HEK293T (cell line): ENCODE measurements around the gene SLC6A12.
A peak's percentile ranks its signal among the peaks of the same experiment; 100 is the strongest.
"Not testable (repeated sequence)": the region's sequence is repeated elsewhere in the genome, so short reads cannot be mapped to it uniquely, and the experiment has no call there.

Experiments used
- CTCF ChIA-PET: fragments of 350-600 bp; formaldehyde crosslinking; extraction: SDS; loops from one replicate; lab custom pipeline; 2021; ENCODE audit warnings: antibody characterized with exemption, inconsistent platforms; lab: Yijun Ruan, JAX
- POLR2A ChIA-PET: fragments of 350-600 bp; formaldehyde crosslinking; extraction: SDS; loops from one replicate; lab custom pipeline; 2020; ENCODE audit warnings: antibody characterized with exemption, inconsistent platforms; lab: Yijun Ruan, JAX
- DNase-seq: peaks from one replicate; pipeline ENCODE4 v3.0.0; 2012; ENCODE audit warnings: mixed read lengths; ENCODE audit errors: extremely low spot score
- ARNT ChIP-seq: fragments of 450-650 bp; IDR thresholded peaks from 2 replicates; pipeline ENCODE4 v1.6.1; 2017; ENCODE audit warnings: mild to moderate bottlenecking
- BHLHE40 ChIP-seq: fragments of 450-650 bp; IDR thresholded peaks from 2 replicates; pipeline ENCODE4 v1.6.1; 2016; ENCODE audit warnings: mild to moderate bottlenecking, moderate library complexity, borderline replicate concordance
- CTBP1 ChIP-seq: fragments of 450-650 bp; IDR thresholded peaks from 2 replicates; pipeline ENCODE4 v1.6.1; 2016; ENCODE audit warnings: borderline replicate concordance
- ELF4 ChIP-seq: fragments of 450-650 bp; IDR thresholded peaks from 2 replicates; pipeline ENCODE4 v1.6.1; 2017; ENCODE audit warnings: antibody characterized with exemption
- FOXA1 ChIP-seq: fragments of 450-650 bp; IDR thresholded peaks from 2 replicates; pipeline ENCODE4 v1.6.1; 2016; ENCODE audit warnings: mild to moderate bottlenecking
- FOXK2 ChIP-seq: fragments of 450-650 bp; IDR thresholded peaks from 2 replicates; pipeline ENCODE4 v1.6.1; 2016; ENCODE audit warnings: mild to moderate bottlenecking
- FOXM1 ChIP-seq: fragments of 450-650 bp; IDR thresholded peaks from 2 replicates; pipeline ENCODE4 v1.6.1; 2017; ENCODE audit warnings: mild to moderate bottlenecking, borderline replicate concordance
- HDGF ChIP-seq: fragments of 450-650 bp; IDR thresholded peaks from 2 replicates; pipeline ENCODE4 v1.6.1; 2017; ENCODE audit warnings: antibody characterized with exemption, borderline replicate concordance
- L3MBTL2 ChIP-seq: fragments of 450-650 bp; conservative IDR thresholded peaks from 2 replicates; pipeline ENCODE4 v1.6.1; 2016; ENCODE audit warnings: mild to moderate bottlenecking
- LEF1 ChIP-seq: fragments of 450-650 bp; IDR thresholded peaks from 2 replicates; pipeline ENCODE4 v1.6.1; 2017; ENCODE audit warnings: mild to moderate bottlenecking, borderline replicate concordance
- NFRKB ChIP-seq: fragments of 450-650 bp; IDR thresholded peaks from 2 replicates; pipeline ENCODE4 v1.6.1; 2016; ENCODE audit warnings: mild to moderate bottlenecking, moderate library complexity
- SP1 ChIP-seq: fragments of 450-650 bp; IDR thresholded peaks from 2 replicates; pipeline ENCODE4 v1.6.1; 2017
- SUZ12 ChIP-seq: fragments of 450-650 bp; IDR thresholded peaks from 2 replicates; pipeline ENCODE4 v1.6.1; 2016; ENCODE audit warnings: mild to moderate bottlenecking
- TARDBP ChIP-seq: fragments of 450-650 bp; IDR thresholded peaks from 2 replicates; pipeline ENCODE4 v1.6.1; 2016
- ZNF384 ChIP-seq: fragments of 450-650 bp; IDR thresholded peaks from 2 replicates; pipeline ENCODE4 v1.6.1; 2016
- TF ChIP-seq, protein P1 (sequence below): fragments of 450-650 bp; IDR thresholded peaks from 2 replicates; pipeline ENCODE4 v1.6.1; 2016

Gene SLC6A12

DNA sequence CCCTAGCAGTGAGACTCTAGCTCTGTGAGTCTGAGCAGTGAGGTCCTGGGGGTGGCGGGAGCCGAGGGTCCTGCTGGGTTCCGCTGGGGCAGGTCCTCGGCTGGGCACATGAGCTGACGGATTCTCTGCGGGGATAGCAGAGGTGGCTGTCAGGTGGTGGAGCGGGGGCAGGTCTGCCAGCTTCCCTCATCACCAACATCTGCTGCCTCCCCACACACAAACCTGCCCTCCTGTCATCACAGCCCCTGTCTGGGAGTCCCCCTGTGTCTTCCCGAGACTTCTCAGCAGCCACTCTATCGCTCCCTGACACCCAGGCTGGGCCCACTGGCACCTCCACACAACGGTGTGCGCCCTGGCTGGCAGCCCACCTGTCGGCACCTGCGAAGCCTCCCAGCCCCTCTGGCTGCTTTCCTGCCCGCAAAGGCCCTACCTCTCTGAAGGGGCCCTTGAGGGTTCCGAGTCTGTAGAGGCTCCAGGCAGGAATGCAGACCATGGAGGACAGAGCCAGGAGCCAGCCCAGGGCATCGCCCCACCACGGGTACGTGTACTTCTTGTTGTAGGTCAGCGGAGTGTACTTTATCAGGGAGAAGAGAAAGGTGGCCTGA is 7.1 kb upstream of the SLC6A12 start:
- no peak for DNase-seq
- ChIA-PET CTCF (interaction anchor here (1.0 to 2.9 kb wide), 3 partner anchors 11 to 109 kb away, joined by 4 to 8 read pairs (median 6); no protein-coding TSS in a partner anchor), POLR2A (no interaction called here)
- no peak for TF ChIP-seq ELF4
- no peak for TF ChIP-seq SUZ12
- no peak for TF ChIP-seq CTBP1
- TF ChIP-seq TARDBP = no peak
- no peak for TF ChIP-seq NFRKB
- TF ChIP-seq SP1 = no peak
- TF ChIP-seq BHLHE40 = no peak
- no peak for TF ChIP-seq FOXK2
- TF ChIP-seq HDGF = no peak
- TF ChIP-seq FOXA1 = no peak
- TF ChIP-seq ZNF384 = no peak
- TF ChIP-seq ARNT = no peak

DNA sequence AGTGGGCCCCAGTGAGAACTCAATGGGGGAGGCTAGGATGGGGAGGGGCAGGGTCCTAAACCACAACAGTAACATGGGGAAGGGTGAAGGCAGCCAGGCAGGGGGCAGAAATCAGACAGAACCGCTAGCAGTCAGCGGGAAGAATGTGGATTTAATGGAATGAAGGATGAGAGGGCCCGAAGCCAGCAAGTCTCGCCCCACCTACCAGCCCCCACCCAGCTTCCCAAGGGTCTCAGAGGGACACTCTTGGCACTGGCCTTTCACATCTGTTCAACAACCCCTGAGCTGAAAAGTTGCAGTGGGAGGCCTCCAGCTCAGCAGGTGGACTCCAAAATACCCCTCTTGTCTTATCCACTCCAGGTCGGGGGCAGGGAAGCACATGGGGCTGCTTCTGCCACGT is 6.5 kb upstream of the SLC6A12 start:
- CTCF ChIA-PET = interaction anchor here (0.8 to 2.9 kb wide), 11 partner anchors 9 to 109 kb away, joined by 3 to 8 read pairs (median 4); no protein-coding TSS in a partner anchor

DNA sequence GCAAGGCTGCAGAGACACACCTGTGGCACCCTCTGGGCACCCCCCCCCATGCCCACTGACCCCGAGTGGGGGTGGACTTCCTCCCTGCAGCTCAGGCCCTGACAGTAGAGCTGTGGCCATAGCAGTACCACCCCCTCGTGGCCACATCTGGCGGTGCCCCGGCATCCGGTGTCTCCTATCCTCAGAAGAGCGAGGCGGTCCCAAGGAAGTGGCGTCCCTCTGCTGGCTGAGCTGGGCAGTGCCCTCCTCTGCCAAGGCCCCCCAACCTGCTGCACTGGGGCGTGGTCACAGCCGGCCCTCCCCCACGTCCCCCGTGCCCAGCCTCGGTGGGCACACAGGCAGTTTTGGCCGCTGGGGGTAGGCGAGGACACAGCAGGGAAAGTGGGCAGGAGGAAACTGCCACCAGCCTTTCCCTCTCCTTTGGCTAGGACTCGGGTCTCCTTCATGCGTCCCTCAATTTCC is 6.0 kb upstream of the SLC6A12 start:
- CTCF ChIA-PET = interaction anchor here (0.8 to 2.9 kb wide), 13 partner anchors 8 to 108 kb away, joined by 3 to 8 read pairs (median 4); no protein-coding TSS in a partner anchor
- TF ChIP-seq ELF4 (no peak), TARDBP (no peak), SUZ12 (no peak), BHLHE40 (no peak), ZNF384 (no peak), FOXM1 (no peak), ARNT (no peak), NFRKB (no peak), SP1 (no peak), LEF1 (no peak), L3MBTL2 (no peak), FOXK2 (no peak), HDGF (no peak), CTBP1 (no peak), FOXA1 (no peak)
- TF ChIP-seq, protein P1, sequence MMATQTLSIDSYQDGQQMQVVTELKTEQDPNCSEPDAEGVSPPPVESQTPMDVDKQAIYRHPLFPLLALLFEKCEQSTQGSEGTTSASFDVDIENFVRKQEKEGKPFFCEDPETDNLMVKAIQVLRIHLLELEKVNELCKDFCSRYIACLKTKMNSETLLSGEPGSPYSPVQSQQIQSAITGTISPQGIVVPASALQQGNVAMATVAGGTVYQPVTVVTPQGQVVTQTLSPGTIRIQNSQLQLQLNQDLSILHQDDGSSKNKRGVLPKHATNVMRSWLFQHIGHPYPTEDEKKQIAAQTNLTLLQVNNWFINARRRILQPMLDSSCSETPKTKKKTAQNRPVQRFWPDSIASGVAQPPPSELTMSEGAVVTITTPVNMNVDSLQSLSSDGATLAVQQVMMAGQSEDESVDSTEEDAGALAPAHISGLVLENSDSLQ = no peak
- peak; percentile 86 for DNase-seq
- POLR2A ChIA-PET = no interaction called here

More for the DNA sequence above, 6.5 kb upstream of the SLC6A12 start:
- no peak for DNase-seq
- no peak for TF ChIP-seq BHLHE40
- TF ChIP-seq, protein P1 = no peak
- no peak for TF ChIP-seq HDGF
- TF ChIP-seq SUZ12 = no peak
- POLR2A ChIA-PET = no interaction called here

DNA sequence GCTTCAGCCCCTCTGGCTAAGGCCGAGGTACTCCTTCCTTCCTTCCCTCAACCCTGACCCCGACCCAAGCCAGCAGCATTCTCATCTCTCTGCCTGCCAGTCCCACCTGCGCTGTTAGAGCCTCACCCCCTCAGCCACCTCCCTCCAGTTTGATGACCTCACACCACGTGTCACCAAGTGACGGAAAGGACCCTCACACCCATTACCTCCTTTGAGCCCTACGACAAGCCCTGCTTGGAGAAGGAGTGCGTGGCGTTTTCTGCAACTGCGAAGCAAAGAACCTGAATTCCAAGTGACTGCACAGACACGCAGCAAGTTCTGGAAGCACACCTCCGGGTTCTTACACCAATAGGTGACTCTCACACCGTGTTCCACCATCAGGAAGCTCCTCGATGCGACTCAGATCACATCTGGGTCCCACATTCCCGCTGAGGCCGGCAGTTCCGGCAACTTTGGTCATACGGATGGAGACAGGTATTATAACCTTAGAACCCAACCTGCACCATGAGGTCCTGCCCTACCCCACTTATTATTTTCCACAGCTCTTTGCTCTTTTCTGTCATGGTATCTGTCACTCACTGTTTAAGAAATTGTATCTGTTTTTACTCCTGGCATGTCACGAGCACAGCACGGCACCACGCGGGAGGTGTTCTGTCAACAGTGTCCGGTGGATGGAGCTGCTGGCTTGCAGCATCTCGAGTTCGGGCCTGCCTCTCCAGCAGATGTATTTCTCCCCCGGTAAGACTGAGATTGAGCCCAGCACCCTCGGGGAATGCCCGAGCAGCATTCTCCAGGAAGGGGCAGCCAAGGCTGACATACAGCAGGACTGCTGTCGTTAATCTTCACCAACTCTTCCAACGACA is 5.0 kb upstream of the SLC6A12 start:
- DNase-seq = no peak
- POLR2A ChIA-PET = no interaction called here
- TF ChIP-seq FOXM1 (no peak), HDGF (no peak), L3MBTL2 (no peak), LEF1 (no peak), CTBP1 (no peak), FOXA1 (no peak), ELF4 (no peak), ARNT (no peak), SP1 (no peak), SUZ12 (no peak), TARDBP (no peak)
- TF ChIP-seq, protein P1 = no peak
- CTCF ChIA-PET = interaction anchor here (1.0 to 2.3 kb wide), 9 partner anchors 7 to 47 kb away, joined by 3 to 8 read pairs (median 4); no protein-coding TSS in a partner anchor

DNA sequence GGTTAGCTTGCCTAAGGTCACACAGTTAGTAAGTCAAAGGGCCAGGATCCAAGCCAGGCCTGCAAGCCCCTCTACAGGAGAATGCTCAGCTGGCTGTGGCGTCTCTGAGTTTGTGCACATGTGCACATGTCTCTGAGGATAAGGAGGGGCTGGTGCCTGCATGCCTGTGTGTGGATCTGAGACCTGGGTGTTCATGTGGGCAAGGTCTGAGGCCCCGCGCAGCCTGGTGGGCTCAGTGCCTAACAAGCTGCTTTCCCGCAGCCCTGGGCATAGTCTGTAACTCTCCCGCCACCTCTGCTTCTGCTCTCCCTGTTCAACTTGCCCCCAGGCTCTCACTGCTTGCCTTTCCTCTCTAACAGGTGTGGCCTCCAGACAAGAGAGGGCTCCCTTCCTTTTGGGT is 4.3 kb upstream of the SLC6A12 start:
- TF ChIP-seq SUZ12 (no peak), ARNT (no peak), NFRKB (no peak), L3MBTL2 (no peak), BHLHE40 (no peak), HDGF (no peak), FOXA1 (no peak), SP1 (no peak), LEF1 (no peak), TARDBP (no peak), CTBP1 (no peak), FOXK2 (no peak)
- TF ChIP-seq, protein P1 = no peak
- no peak for DNase-seq
- POLR2A ChIA-PET = no interaction called here
- CTCF ChIA-PET = no interaction called here

DNA sequence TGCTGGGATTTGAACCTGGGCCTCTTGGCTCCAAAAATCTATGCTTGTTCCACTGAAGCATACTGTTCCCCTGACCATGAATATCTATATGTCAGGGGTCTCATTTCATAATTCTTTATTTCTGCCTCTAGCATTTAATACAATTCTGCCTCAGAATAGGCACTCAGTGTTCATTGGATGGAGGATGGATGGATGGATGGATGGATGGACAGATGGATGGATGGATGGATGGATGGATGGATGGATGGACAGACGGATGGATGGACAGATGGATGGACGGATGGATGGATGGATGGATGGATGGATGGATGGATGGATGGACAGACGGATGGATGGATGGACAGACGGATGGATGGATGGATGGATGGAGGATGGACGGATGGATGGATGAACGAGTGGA is 3.1 kb upstream of the SLC6A12 start:
- CTCF ChIA-PET, DNase-seq, POLR2A ChIA-PET: not testable (repeated sequence)
